ENCODE measurements around the gene PROM2. TPM values are rescaled to one million over a fixed set of nuclear protein-coding genes. Genes with fewer than 3 reads are reported as not detected.

Gene PROM2
- total RNA-seq, 1 donor from 2014 or later, result 0.35 TPM

- DNase-seq, result no peak
- no peak for ATAC-seq
- intact Hi-C loops (cut with micrococcal nuclease), result no loop called here
These were observed 27.8 kb downstream of the PROM2 start for GRCh38 chr2:95301876-95302641.

GRCh38 chr2:95303191-95303919 lies 29.1 kb downstream of the PROM2 start:
- DNase-seq (no peak), ATAC-seq (no peak)
- intact Hi-C loops (cut with micrococcal nuclease), result no loop called here

GRCh38 chr2:95305380-95306061 lies 31.3 kb downstream of the PROM2 start:
- intact Hi-C loops (cut with micrococcal nuclease), result no loop called here
- ATAC-seq, result no peak

GRCh38 chr2:95306336-95306895 lies 32.2 kb downstream of the PROM2 start:
- intact Hi-C loops (cut with micrococcal nuclease), result no loop called here
- no peak for DNase-seq
- no peak for ATAC-seq

More at GRCh38 chr2:95305380-95306061, 31.3 kb downstream of the PROM2 start:
- no peak for DNase-seq

- intact Hi-C loops (cut with micrococcal nuclease), result no loop called here
- DNase-seq (no peak), ATAC-seq (no peak)
These were observed 32.8 kb downstream of the PROM2 start for GRCh38 chr2:95307036-95307435.

GRCh38 chr2:95307878-95308277 lies 33.6 kb downstream of the PROM2 start:
- intact Hi-C loops (cut with micrococcal nuclease), result no loop called here
- DNase-seq, result no peak
- ATAC-seq, result no peak

- ATAC-seq (no peak), DNase-seq (no peak)
- intact Hi-C loops (cut with micrococcal nuclease), result no loop called here
These were observed 34.3 kb downstream of the PROM2 start for GRCh38 chr2:95308426-95308990.

- ATAC-seq (no peak), DNase-seq (no peak)
- intact Hi-C loops (cut with micrococcal nuclease), result no loop called here
These were observed 35.4 kb downstream of the PROM2 start for GRCh38 chr2:95309599-95309998.

GRCh38 chr2:95310216-95310615 lies 36.0 kb downstream of the PROM2 start:
- intact Hi-C loops (cut with micrococcal nuclease), result no loop called here
- DNase-seq (no peak), ATAC-seq (no peak)

- DNase-seq (no peak), ATAC-seq (no peak)
- intact Hi-C loops (cut with micrococcal nuclease), result no loop called here
These were observed 36.4 kb downstream of the PROM2 start for GRCh38 chr2:95310651-95311050.

- ATAC-seq (no peak), DNase-seq (no peak)
- intact Hi-C loops (cut with micrococcal nuclease), result no loop called here
These were observed 37.7 kb downstream of the PROM2 start for GRCh38 chr2:95311815-95312542.

- DNase-seq, result no peak
- ATAC-seq, result no peak
- intact Hi-C loops (cut with micrococcal nuclease), result no loop called here
These were observed 38.4 kb downstream of the PROM2 start for GRCh38 chr2:95312543-95313201.

- intact Hi-C loops (cut with micrococcal nuclease), result no loop called here
- ATAC-seq, result no peak
These were observed 39.3 kb downstream of the PROM2 start for GRCh38 chr2:95313296-95314131.

GRCh38 chr2:95314598-95314963 lies 40.3 kb downstream of the PROM2 start:
- ATAC-seq, result no peak
- intact Hi-C loops (cut with micrococcal nuclease), result no loop called here
- DNase-seq, result peak; percentile 11

More at GRCh38 chr2:95313296-95314131, 39.3 kb downstream of the PROM2 start:
- DNase-seq, result peak; percentile 7

- DNase-seq (peak; percentile 59), ATAC-seq (peak; percentile 72)
- intact Hi-C loops (cut with micrococcal nuclease), result no loop called here
These were observed 40.8 kb downstream of the PROM2 start for GRCh38 chr2:95314964-95315611.

GRCh38 chr2:95315801-95316411 lies 41.7 kb downstream of the PROM2 start:
- intact Hi-C loops (cut with micrococcal nuclease), result no loop called here
- ATAC-seq (no peak), DNase-seq (peak; percentile 19)
